Lower leg skin (tissue), 3 donors: Measurements from ENCODE around the gene SULF2.

ENCODE experiments used
- POLR2A ChIP-seq, 2 donors: fragments of 450-650 bp; IDR thresholded peaks; one replicate each; pipeline ENCODE4 v1.6.1; 2016 to 2017; ENCODE audit warnings: antibody characterized with exemption in 2 of 2, mild to moderate bottlenecking in 1 of 2, moderate library complexity in 1 of 2
- TF ChIP-seq, protein P1 (sequence below), 3 donors: fragments of 450-650 bp; IDR thresholded peaks; one replicate each; pipeline ENCODE4 v1.5.1; 2016; ENCODE audit warnings: antibody characterized with exemption in 3 of 3, mild to moderate bottlenecking in 3 of 3, moderate library complexity in 2 of 3

DNA sequence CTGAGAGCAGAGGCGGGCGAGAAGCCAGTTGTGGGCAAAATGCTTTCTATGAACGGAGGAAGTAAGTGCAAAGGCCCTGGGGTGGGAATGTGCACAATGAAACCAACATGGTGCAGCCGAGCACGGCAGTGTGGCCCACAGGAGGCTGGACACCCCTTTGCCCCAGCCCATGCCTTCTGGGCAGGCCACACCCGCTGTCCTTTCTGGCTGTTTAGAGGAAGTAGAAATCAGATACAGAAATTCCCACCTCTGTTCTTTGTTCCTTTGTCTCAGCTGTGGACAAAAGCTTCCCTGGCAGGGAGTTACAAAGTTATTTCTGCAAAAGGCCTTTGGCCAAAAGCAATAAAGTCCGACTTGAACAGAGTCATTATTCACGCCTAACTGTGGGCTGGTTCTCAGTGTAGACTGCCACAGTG, 11.9 kb downstream of the SULF2 start:
- TF ChIP-seq POLR2A (IDR thresholded peaks at IDR 0.05): no peak
- TF ChIP-seq, protein P1, sequence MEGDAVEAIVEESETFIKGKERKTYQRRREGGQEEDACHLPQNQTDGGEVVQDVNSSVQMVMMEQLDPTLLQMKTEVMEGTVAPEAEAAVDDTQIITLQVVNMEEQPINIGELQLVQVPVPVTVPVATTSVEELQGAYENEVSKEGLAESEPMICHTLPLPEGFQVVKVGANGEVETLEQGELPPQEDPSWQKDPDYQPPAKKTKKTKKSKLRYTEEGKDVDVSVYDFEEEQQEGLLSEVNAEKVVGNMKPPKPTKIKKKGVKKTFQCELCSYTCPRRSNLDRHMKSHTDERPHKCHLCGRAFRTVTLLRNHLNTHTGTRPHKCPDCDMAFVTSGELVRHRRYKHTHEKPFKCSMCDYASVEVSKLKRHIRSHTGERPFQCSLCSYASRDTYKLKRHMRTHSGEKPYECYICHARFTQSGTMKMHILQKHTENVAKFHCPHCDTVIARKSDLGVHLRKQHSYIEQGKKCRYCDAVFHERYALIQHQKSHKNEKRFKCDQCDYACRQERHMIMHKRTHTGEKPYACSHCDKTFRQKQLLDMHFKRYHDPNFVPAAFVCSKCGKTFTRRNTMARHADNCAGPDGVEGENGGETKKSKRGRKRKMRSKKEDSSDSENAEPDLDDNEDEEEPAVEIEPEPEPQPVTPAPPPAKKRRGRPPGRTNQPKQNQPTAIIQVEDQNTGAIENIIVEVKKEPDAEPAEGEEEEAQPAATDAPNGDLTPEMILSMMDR (IDR thresholded peaks at IDR 0.05): no peak
